OCI-LY3 (cell line): ENCODE results near the gene EHD2.

Experiments
- EZH2phosphoT487 ChIP-seq: fragments of 200-600 bp; shearing (Covaris generic); IDR thresholded peaks from 2 replicates; pipeline ENCODE4 v1.6.1; 2018; ENCODE audit warnings: antibody characterized with exemption, mixed run types, low read depth
- TF ChIP-seq, protein P1 (sequence below): fragments of 200-600, 300-600 bp; sonication (generic); IDR thresholded peaks from 2 replicates; pipeline ENCODE4 v1.5.1; 2014; ENCODE audit warnings: antibody characterized with exemption, low read length, low read depth

DNA sequence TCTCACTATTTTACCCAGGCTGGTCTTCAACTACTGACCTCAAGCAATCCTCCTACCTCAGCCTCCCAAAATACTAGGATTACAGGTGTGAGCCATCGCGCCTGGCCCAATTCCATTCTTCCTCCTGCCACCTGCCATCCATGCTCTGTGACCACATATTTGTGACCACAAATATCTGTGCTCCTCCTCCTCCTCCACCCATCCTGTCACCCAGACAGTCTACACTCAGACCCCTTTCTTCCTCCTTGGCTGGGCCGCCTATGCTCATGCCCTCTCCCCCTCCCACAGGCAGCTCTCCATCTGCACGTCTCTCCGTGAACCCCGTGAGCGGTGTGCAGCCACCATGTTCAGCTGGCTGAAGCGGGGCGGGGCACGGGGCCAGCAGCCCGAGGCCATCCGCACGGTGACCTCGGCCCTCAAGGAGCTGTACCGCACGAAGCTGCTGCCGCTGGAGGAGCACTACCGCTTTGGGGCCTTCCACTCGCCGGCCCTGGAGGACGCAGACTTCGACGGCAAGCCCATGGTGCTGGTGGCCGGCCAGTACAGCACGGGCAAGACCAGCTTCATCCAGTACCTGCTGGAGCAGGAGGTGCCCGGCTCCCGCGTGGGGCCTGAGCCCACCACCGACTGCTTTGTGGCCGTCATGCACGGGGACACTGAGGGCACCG is 3.2 kb downstream of the EHD2 start:
- TF ChIP-seq, protein P1, sequence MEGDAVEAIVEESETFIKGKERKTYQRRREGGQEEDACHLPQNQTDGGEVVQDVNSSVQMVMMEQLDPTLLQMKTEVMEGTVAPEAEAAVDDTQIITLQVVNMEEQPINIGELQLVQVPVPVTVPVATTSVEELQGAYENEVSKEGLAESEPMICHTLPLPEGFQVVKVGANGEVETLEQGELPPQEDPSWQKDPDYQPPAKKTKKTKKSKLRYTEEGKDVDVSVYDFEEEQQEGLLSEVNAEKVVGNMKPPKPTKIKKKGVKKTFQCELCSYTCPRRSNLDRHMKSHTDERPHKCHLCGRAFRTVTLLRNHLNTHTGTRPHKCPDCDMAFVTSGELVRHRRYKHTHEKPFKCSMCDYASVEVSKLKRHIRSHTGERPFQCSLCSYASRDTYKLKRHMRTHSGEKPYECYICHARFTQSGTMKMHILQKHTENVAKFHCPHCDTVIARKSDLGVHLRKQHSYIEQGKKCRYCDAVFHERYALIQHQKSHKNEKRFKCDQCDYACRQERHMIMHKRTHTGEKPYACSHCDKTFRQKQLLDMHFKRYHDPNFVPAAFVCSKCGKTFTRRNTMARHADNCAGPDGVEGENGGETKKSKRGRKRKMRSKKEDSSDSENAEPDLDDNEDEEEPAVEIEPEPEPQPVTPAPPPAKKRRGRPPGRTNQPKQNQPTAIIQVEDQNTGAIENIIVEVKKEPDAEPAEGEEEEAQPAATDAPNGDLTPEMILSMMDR: no peak
- no peak for TF ChIP-seq EZH2phosphoT487
